IPS DF 19.7 (cell line): ENCODE measurements around the gene F8.
A peak's percentile ranks its signal among the peaks of the same experiment; 100 is the strongest.
"Not testable (repeated sequence)": the region's sequence is repeated elsewhere in the genome, so short reads cannot be mapped to it uniquely, and the experiment has no call there.

Source experiments
- DNase-seq: peaks from one replicate; pipeline ENCODE4 v3.0.0-alpha.2; 2013; ENCODE audit warnings: low read depth, low spot score

F8 gene

DNA sequence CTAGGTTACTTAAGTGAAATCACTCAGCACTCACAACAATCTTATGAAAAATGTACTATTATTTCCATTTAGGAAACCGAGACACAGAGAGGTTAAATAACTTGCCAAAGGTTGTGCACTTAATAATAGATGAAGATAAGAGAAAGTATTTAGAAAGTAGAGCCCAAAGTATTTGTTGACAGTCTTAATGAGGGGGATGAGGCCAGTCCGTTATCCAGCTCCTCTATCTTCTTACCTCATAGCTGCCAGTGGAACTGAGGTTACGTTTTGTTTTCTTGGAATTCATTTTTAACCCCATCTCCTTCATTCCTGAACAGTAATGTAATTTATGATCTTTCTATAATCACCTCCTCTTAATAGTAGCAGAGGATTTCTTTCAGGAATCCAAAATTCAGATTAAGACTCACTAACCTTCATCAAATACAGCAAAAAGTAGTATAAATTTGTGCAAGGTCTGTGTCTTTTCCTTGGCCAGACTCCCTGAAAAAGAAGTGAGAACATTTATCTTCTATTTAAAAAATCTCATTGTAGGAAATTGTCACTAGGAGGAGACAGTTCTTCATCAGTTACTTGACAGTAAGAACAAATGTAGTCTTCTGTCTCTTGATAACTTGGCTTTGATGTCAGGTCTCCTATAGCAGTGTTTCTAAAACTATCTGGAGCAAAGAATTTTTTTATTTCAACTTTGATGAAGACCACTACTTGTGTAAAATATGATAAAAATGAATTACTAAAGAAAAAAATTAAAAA lies 35.5 kb downstream of the F8 start:
- DNase-seq, result no peak

DNA sequence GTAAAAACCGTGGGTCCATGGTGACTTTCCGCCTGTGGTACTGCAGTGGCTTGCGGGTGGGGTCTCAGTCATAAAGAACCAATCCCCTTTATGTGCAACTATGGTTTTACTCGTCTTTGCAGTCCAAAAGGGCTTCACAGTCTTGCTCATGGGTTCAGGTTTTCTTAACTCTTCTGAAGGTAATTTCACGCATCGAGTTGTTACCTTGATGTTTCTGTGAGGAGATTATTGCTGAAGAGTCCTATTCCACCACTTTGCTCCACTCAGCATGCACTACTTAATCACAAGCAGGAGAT lies 41.5 kb downstream of the F8 start:
- DNase-seq, result no peak

DNA sequence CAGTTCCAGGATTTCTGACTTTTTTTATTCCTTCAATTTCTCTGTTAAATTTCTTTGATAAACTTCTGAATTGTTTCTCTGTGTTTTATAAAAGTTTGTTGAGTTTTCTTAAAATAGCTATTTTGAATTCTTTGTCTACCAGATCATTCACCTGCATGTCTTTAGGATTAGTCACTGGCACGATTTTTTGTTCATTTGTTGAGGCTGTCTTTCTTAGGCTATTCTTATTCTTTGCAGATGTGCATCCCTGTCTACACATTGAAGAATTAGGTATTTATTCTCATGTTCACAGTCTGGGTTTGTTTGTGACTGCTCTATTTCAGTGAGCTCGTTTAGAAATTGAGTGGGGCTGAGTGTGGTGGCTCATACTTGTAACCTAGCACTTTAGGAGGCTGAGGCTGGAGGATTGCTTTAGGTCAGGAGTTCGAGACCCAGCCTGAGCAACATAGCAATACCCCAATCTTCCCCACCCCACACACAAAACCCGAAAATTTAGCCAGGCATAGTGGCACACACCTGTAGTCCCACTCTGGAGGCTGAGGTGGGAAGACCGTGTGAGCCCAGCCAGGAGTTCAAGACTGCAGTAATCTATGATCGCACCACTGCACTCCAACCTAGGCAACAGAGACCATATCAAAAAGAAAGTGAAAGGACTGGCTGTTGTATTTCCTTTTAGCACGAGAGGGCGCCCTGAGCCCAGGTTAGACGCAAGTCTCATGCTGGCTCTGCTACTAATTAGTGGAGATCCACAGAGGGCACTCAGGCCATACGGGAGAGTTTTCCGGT lies 42.0 kb downstream of the F8 start:
- no peak for DNase-seq

DNA sequence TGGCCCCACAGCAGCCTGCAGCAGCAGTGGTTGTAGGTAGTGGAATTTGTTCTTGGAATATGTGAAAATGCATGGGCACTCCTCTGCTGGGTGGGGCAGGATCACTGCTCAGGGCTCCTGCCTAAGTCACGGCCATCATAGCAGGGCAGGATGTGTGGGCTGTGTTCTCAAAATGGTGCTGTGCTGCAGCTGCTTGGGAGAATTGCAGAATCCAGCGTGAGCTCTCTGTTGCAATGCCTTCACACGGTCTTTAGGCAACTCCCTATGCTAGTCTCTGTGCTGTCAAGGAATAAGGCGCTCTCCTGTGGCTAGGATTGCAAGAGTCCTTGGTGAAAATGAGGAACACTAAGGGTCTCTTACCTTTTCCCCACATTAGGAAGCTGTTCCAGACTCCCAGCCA lies 42.9 kb downstream of the F8 start:
- DNase-seq, result no peak

DNA sequence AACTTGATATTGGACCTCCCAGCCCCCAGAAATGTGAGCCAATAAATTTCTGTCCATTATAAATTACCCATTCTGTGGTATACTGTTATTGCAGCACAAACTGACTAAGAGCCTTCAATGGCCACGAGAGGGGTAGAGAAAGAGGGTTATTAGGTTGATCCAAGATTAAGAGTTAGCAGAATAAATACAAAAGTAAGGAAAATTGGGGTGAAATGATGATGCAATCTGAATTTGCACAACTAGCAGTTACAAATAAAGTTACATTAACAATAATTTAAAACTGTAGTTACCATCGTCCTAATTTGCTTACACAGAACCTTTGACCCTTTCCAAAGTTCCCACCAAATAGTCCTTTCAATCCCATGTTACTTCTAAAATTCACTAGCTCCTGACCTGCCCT lies 54.2 kb downstream of the F8 start:
- DNase-seq, result no peak

DNA sequence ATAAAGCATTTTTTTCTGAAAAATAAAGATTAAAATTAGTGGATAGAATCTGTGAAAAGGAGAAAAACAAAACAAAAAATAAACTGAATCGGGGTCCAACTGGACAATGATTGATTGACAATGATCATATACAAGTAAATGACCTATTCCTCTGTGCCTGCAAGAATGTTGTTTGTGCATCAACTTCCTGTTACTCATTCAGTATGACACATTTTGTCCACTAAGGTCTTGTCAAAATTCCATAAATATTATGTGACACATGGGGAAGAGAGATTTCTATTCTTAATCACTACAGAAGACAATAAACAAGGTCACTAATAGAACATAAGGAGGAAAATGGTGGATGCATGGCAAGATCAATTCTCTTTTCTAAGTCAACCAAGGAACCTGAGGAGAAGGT lies 54.9 kb downstream of the F8 start:
- no peak for DNase-seq

DNA sequence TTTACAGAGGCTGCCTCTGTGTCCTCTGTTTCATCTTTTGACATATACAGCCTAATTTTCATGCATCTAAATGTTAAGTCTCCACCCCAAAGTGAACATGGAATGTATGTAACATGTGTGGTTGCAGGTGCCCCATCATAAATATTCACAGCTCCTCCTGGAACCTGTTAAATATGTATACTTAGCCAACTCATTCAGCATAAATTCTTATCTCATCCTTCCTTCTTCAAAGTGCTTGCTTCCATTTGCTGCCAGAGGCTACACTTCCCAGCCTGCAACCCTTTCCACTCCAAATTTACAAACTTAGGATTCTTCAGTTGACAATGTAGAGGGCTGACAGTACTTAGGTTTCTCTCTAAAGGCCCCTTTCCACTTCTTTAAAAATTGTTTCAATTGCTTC lies 60.6 kb downstream of the F8 start:
- no peak for DNase-seq

DNA sequence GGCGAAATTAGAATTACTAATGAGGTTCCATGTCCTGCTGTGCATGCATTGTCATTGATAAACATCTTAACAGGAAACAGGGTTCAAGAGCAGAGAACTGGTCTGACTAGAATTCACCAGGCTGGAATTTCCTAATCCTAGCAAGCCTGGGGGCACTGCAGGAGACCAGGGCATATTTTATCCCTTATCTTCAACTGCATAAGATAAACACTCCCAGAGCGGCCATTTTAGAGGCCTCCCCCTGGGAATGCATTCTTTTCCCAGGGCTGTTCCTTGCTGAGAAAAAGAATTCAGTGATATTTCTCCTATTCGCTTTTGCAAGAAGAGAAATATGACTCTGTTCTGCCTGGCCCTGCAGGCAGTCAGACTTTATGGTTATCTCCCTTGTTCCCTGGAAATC lies 66.7 kb downstream of the F8 start:
- DNase-seq, result not testable (repeated sequence)

DNA sequence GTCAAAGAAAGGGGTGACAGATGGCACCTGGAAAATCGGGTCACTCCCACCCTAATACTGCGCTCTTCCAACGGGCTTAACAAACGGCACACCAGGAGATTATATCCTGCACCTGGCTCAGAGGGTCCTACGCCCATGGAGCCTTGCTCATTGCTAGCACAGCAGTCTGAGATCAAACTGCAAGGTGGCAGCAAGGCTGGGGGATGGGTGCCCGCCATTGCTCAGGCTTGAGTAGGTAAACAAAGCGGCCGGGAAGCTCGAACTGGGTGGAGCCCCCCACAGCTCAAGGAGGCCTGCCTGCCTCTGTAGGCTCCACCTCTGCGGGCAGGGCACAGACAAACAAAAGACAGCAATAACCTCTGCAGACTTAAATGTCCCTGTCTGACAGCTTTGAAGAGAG lies 83.3 kb downstream of the F8 start:
- DNase-seq, result not testable (repeated sequence)

DNA sequence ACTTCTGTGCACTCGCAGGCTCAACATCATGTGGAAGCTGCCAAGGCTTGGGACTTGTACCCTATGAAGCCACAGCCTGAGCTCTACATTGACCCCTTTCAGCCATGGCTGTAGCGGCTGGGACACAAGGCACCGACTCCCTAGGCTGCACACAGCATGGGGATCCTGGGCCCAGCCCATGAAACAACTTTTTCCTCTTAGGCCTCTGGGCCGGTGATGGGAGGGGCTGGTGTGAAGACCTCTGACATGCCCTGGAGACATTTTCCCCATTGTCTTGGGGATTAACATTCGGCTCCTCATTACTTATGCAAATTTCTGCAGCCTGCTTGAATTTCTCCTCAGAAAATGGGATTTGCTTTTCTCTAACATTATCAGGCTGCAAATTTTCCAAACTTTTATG lies 97.8 kb downstream of the F8 start:
- not testable (repeated sequence) for DNase-seq

DNA sequence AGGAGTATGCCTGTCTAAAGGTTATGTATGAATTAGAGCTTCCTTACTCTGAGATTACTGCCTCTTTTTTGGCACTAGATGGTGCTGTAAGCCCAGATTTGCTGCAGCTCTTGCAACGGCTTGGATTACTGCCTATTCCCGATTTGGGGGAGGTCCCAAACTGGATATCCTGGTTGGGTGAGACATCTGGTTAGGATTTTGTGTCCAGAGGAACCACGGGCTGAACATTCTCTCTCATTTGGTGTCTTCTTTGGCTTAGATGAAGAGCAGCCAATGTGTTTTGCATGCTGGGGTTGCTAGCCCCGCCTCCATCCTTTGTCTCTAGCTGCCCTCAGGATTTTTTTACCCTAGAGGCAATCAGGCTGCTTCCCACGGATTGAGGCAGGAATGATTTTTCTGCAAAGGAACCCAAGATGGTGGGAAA lies 104.5 kb downstream of the F8 start:
- DNase-seq, result peak; percentile 60

DNA sequence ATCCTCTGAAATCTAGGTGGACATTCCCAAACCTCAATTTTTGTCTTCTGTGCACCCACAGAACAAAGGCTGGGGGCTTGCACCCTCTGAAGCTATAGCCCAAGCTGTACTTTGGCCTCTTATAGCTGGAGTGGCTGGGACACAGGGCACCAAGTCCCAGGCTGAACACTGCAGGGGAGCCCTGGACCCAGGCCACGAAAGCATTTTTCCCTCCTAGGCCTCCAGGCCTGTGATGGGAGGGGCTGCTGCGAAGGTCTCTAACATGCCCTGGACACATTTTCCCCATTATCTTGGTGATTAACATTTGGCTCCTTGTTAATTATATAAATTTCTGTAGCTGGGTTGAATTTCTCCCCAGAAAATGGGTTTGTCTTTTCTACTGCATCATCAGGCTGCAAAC lies 108.5 kb downstream of the F8 start:
- DNase-seq, result no peak

DNA sequence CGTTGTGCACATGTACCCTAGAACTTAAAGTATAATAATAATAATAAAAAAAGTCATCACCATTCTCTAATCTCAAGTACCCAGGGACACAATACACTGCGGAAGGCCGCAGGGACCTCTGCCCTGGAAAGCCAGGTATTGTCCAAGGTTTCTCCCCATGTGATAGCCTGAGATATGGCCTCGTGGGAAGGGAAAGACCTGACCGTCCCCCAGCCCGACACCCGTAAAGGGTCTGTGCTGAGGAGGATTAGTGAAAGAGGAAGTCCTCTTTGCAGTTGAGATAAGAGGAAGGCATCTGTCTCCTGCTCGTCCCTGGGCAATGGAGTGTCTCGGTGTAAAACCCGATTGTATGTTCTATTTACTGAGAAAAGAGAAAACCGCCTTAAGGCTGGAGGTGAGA lies 112.0 kb downstream of the F8 start:
- not testable (repeated sequence) for DNase-seq

DNA sequence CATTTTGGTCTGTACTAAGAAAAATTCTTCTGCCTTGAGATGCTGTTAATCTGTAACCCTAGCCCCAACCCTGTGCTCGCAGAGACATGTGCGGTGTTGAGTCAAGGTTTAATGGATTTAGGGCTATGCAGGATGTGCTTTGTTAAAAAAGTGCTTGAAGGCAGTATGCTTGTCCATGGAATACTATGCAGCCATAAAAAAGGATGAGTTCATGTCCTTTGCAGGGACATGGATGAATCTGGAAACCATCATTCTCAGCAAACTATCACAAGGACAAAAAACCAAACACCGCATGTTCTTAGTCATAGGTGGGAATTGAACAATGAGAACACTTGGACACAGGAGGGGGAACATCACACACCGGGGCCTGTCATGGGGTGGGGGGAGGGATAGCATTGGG lies 112.5 kb downstream of the F8 start:
- DNase-seq, result not testable (repeated sequence)

DNA sequence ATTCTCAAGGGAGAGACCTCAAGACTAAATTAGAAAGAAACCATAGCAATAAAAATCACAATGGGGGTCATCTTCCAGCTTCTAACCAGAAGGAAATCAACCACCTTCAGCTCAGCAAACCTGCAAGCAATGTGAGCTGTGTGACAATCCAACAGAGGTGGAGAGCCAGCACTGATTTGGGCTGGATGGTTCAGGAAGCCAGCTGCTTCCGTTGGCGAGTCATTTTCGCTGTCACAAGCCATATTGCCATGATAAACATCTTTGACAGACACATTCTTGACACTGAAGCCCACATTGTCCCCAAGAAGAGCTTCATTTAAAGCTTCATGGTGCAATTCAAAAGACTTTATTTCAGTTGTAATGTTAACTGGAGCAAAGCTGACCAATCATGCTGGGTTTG lies 113.7 kb downstream of the F8 start:
- no peak for DNase-seq

DNA sequence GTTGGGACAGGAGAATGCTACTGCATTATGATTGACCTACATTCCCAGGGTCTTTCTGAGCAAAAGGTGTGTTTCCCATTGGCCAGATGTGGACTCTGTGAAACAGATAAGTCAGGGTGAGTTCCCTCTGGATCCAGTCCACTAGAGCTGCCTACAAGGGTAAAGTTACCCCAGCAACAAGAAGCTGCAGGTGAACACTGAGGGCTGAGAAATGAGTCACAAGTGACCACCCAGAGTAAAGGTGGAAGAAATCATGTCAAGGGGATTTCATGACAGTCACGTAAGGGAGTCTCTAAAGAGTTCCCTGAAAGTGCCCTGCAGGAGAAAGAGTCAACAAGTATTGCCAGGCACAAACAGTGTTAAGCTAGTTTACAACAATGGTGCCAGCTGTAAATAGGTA lies 120.1 kb downstream of the F8 start:
- DNase-seq, result no peak

DNA sequence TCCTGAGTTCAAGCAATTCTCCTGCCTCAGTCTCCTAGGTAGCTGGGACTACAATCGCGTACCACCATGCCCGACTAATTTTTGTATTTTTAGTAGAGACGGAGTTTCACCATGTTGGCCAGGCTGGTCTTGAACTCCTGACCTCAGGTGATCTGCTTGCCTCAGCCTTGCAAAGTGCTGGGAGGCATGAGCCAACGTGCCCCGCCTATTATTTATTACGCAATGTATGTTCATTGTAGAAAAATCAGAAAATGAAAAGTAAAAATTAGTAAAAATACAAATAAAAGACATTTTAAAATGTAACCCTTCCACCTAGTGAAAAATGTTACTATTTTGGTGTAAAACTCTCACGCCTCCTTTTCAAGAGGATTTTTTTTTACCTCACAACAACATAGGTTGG lies 122.2 kb downstream of the F8 start:
- no peak for DNase-seq

DNA sequence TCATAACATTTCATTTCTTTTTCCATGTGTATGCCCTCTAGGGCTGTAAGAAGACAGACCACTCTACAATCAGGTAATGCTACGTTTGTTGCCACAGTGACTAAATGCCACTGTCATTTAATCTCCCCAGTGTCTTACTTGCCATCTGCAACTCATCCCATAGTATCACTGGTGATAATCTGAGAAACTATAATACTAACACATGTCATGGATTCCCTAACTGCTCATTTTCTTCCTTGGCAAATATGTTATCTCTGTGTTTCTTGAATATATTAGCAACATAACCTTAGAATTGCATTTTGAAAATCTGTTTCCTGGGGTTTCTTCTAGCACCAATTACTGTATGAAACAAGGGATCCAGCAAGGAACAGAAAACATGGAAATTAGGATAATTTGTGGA lies 130.2 kb downstream of the F8 start:
- no peak for DNase-seq

DNA sequence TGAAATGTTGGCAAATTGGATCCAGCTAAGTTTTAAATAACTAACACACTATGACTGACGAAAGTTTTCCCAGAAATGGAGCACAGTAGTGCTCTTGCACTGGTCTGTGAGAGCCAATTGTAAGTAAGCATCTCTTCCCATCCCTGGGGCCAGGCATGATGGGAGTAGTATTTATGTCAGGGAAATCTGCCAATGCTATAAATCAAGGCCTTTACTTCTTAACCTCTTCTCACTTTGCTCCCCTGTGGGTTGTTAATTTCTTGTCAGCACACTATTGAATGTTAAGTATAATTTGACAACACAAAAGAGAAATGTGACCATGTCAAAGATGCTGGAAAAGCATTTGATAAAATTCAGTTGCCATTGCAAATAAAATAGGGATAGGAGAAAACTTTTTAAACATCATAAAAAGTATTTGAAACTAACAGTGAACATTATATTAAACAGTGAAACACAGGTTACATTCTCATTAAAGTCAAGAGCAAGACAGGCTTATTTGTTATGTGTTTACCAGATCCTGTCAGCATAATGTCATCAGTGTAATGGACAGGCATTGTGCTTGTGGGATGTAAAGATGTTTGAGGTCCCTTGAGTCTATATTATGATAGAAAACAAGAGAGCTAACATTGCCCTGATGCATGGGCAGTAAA lies 131.4 kb downstream of the F8 start:
- DNase-seq, result no peak

DNA sequence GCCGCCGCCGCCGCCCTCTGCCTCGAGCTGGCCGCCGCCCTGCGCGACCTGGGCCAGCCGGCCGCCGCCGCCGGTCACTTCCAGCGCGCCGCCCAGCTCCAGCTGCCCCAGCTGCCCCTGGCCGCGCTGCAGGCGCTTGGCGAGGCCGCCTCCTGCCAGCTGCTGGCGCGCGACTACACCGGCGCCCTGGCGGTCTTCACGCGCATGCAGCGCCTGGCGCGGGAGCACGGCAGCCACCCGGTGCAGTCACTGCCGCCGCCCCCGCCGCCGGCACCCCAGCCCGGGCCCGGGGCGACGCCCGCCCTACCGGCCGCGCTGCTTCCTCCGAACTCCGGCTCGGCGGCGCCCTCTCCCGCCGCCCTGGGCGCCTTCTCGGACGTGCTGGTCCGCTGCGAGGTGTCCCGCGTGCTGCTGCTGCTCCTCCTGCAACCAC lies 135.7 kb downstream of the F8 start:
- not testable (repeated sequence) for DNase-seq

DNA sequence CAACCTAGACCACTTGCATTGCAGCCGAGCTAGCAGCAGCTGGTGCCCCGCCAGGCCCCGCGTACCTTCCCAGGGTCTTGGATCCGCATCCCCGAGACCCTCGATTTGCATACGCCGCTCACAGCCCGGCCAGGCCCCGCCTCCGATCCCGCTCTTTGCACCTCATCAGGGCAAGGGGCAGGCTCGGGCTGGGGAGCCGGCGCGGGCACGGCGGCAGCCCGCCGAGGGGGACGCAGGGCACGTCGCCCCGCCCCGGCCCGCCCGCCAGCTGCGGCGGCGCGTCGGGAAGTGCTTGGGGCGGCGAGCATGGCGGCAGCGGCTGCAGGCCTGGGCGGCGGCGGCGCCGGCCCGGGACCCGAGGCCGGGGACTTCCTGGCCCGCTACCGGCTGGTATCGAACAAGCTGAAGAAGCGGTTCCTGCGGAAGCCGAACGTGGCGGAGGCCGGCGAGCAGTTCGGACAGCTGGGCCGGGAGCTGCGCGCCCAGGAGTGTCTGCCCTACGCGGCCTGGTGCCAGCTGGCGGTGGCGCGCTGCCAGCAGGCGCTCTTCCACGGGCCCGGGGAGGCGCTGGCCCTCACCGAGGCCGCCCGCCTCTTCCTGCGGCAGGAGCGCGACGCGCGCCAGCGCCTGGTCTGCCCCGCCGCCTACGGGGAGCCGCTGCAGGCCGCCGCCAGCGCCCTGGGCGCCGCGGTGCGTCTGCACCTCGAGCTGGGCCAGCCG lies 136.3 kb downstream of the F8 start, which contains the start of gene F8A1:
Gene F8A1 (plus strand): TSS at position 287 of the 720 bp plus-strand sequence. CDS start 20 bp downstream, at position 307.
- DNase-seq, result not testable (repeated sequence)

DNA sequence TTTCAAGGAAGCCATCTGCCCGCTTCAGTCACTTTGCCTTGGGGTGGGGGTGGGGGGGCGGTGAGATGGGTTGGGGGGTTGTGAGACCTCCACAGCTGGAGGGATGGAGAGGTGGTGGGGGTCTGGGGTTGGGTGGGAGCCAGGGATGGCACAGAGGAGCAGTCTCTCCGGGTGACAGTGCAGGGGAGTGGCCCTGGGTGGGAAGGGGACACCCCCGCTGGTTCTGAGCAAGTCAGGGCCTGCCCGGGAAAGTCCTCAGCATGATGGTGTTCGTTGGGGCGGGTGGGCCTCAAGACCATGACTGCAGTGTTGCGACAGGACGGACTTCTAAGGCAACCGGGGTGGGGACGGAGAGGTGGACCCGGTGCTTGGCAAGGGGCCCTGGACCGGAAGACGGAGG lies 137.0 kb downstream of the F8 start:
- not testable (repeated sequence) for DNase-seq
